Ovary (tissue), 3 donors: ENCODE data around the gene PRLH.

Source experiments
- EP300 ChIP-seq: sonication (generic); formaldehyde crosslinking; IDR thresholded peaks from one replicate; pipeline ENCODE4 v1.6.1; 2017; ENCODE audit warnings: antibody characterized with exemption
- POLR2A ChIP-seq: fragments of 450-650 bp; IDR thresholded peaks from one replicate; pipeline ENCODE4 v1.6.1; 2017; ENCODE audit warnings: antibody characterized with exemption, mild to moderate bottlenecking, moderate library complexity
- TF ChIP-seq, protein P1 (sequence below), 3 donors: fragments of 450-650 bp in 2 of 3; fragments of 200-600 bp in 1 of 3; IDR thresholded peaks; one replicate each; pipeline versions ENCODE4 v1.5.1 to v1.8.0; 2016 to 2022; ENCODE audit warnings: antibody characterized with exemption in 3 of 3, mild to moderate bottlenecking in 1 of 3
- donor health status: DM: no; HTN: no; CAD: no.

DNA sequence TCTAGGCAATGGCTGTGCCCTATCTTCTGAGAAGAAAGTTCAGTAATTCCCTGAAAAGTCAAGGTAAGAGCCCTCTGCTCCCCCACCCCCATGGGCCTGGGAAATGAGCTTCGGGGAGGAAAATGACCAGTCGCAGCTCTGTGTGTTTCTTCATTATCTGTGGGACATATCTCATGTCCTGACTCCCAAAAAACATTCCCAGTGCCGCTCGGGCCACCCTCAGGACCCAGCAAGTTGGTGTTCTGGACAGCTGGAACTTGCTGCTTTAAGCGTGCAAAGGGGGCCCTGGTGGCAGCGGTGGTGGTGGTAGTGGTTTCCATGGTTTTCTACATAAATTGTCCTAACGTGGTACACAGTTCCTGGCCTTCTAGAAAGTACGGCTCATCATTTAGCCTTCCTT is 17.2 kb upstream of the PRLH start:
- TF ChIP-seq, protein P1, sequence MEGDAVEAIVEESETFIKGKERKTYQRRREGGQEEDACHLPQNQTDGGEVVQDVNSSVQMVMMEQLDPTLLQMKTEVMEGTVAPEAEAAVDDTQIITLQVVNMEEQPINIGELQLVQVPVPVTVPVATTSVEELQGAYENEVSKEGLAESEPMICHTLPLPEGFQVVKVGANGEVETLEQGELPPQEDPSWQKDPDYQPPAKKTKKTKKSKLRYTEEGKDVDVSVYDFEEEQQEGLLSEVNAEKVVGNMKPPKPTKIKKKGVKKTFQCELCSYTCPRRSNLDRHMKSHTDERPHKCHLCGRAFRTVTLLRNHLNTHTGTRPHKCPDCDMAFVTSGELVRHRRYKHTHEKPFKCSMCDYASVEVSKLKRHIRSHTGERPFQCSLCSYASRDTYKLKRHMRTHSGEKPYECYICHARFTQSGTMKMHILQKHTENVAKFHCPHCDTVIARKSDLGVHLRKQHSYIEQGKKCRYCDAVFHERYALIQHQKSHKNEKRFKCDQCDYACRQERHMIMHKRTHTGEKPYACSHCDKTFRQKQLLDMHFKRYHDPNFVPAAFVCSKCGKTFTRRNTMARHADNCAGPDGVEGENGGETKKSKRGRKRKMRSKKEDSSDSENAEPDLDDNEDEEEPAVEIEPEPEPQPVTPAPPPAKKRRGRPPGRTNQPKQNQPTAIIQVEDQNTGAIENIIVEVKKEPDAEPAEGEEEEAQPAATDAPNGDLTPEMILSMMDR (IDR thresholded peaks at IDR 0.05): no peak
- TF ChIP-seq POLR2A (no peak), EP300 (no peak)
